Astrocyte of the spinal cord (primary cell): Measurements from ENCODE around the gene RIMS1.

Experiments
- DNase-seq: peaks from one replicate; pipeline ENCODE4 v3.0.0; 2011; ENCODE audit warnings: low read depth, low spot score
- H3K4me3 ChIP-seq: 2 replicates; pipeline ENCODE4 v1.5.1; 2011; ENCODE audit warnings: low read depth, mild to moderate bottlenecking, low read length, moderate library complexity
- CTCF ChIP-seq: IDR thresholded peaks from 2 replicates; pipeline ENCODE4 v1.5.1; 2012; ENCODE audit warnings: low read depth, mild to moderate bottlenecking, low read length, inconsistent platforms
- in situ Hi-C: cut with HindIII; loops from 2 replicates; pipeline ENCODE4 v1.10.0; 2017; ENCODE audit warnings: low sequenced_read_pairs

RIMS1 gene

GRCh38 chr6:72382602-72383529 is 496.5 kb downstream of the RIMS1 start:
- H3K4me3 ChIP-seq, result no peak overlapping the region
- TF ChIP-seq CTCF, result no peak
- in situ Hi-C loops, result no loop called here
- DNase-seq, result no peak

- in situ Hi-C loops, result no loop called here
Observed at GRCh38 chr6:72386324-72386723, 500.0 kb downstream of the RIMS1 start.

GRCh38 chr6:72389698-72390097 is 503.3 kb downstream of the RIMS1 start:
- no peak overlapping the region for H3K4me3 ChIP-seq
- no peak for DNase-seq
- in situ Hi-C loops, result no loop called here
- TF ChIP-seq CTCF, result no peak

More at GRCh38 chr6:72386324-72386723, 500.0 kb downstream of the RIMS1 start:
- H3K4me3 ChIP-seq, result no peak overlapping the region
- no peak for DNase-seq
- TF ChIP-seq CTCF, result no peak

- no peak for DNase-seq
- in situ Hi-C loops, result no loop called here
- no peak for TF ChIP-seq CTCF
- no peak overlapping the region for H3K4me3 ChIP-seq
Observed at GRCh38 chr6:72390548-72390947, 504.2 kb downstream of the RIMS1 start.

GRCh38 chr6:72401865-72402264 is 515.5 kb downstream of the RIMS1 start:
- DNase-seq, result no peak
- H3K4me3 ChIP-seq, result no peak overlapping the region
- no peak for TF ChIP-seq CTCF
- in situ Hi-C loops, result no loop called here

- no peak overlapping the region for H3K4me3 ChIP-seq
- in situ Hi-C loops, result no loop called here
- no peak for DNase-seq
- no peak for TF ChIP-seq CTCF
Observed at GRCh38 chr6:72403413-72403812, 517.1 kb downstream of the RIMS1 start.
